Neural cell (in vitro differentiated cells): ENCODE measurements around the gene TMEM181. TPM values are rescaled to one million over a fixed set of nuclear protein-coding genes. Genes with fewer than 3 reads are reported as not detected.

Source experiments
- H2AFZ ChIP-seq: fragments of 200-600, 300-800 bp; sonication (generic), shearing (Covaris generic); 2 replicates; pipeline ENCODE4 v1.6.0; 2014; ENCODE audit warnings: low read depth, mild to moderate bottlenecking, antibody characterized with exemption, low read length, moderate library complexity
- H3F3A ChIP-seq: fragments of 200-600 bp; shearing (Covaris generic); 2 replicates; pipeline ENCODE4 v1.6.1; 2016; ENCODE audit warnings: mild to moderate bottlenecking, moderate library complexity, mixed read lengths, antibody characterized with exemption, low read length; ENCODE audit not compliant: insufficient read depth, poor library complexity, severe bottlenecking
- H3K27ac ChIP-seq: fragments of 200-600, 300-800 bp; sonication (generic), shearing (Covaris generic); 2 replicates; pipeline ENCODE4 v1.5.1; 2014; ENCODE audit warnings: mild to moderate bottlenecking, low read length, moderate library complexity
- H3K27me3 ChIP-seq: fragments of 300-800, 200-600 bp; sonication (generic), shearing (Covaris generic); 2 replicates; pipeline ENCODE4 v1.6.0; 2014; ENCODE audit warnings: mild to moderate bottlenecking, low read depth, low read length, moderate library complexity; ENCODE audit not compliant: insufficient read depth
- H3K36me3 ChIP-seq: fragments of 300-800, 200-600 bp; sonication (generic), shearing (Covaris generic); 2 replicates; pipeline ENCODE4 v1.5.1; 2014; ENCODE audit warnings: mild to moderate bottlenecking, antibody characterized with exemption, low read length, moderate library complexity; ENCODE audit not compliant: insufficient read depth
- H3K4me2 ChIP-seq: fragments of 300-800, 200-600 bp; sonication (generic), shearing (Covaris generic); 2 replicates; pipeline ENCODE4 v1.6.0; 2014; ENCODE audit warnings: mild to moderate bottlenecking, low read length
- H3K4me3 ChIP-seq: fragments of 300-800, 200-600 bp; sonication (generic), shearing (Covaris generic); 2 replicates; pipeline ENCODE4 v1.5.1; 2014; ENCODE audit warnings: mild to moderate bottlenecking, low read length, moderate library complexity
- H3K79me2 ChIP-seq: fragments of 200-600 bp; shearing (Covaris generic); replicated peaks from 2 replicates; pipeline ENCODE4 v1.6.0; 2014; ENCODE audit warnings: mild to moderate bottlenecking, low read length, moderate library complexity; ENCODE audit not compliant: insufficient read depth
- H3K9ac ChIP-seq: fragments of 300-800, 200-600 bp; sonication (generic), shearing (Covaris generic); 2 replicates; pipeline ENCODE4 v1.6.1; 2016; ENCODE audit warnings: mild to moderate bottlenecking, low read length, mixed read lengths
- H3K9me2 ChIP-seq: fragments of 200-600 bp; shearing (Covaris generic); 2 replicates; pipeline ENCODE4 v1.6.1; 2016; ENCODE audit warnings: mild to moderate bottlenecking, low read length, mixed read lengths; ENCODE audit not compliant: insufficient read depth
- H3K9me3 ChIP-seq: fragments of 200-600, 300-800 bp; sonication (generic), shearing (Covaris generic); 2 replicates; pipeline ENCODE4 v1.6.1; 2016; ENCODE audit warnings: mild to moderate bottlenecking, mixed run types, low read length, moderate library complexity, mixed read lengths
- H4K20me1 ChIP-seq: fragments of 200-600 bp; shearing (Covaris generic); 2 replicates; pipeline ENCODE4 v1.6.1; 2016; ENCODE audit warnings: mild to moderate bottlenecking, mixed run types; ENCODE audit not compliant: insufficient read depth
- EP300 ChIP-seq: fragments of 450-650 bp; conservative IDR thresholded peaks from 2 replicates; pipeline ENCODE4 v1.6.1; 2014; ENCODE audit warnings: antibody characterized with exemption, mild to moderate bottlenecking, moderate library complexity; ENCODE audit not compliant: poor library complexity, severe bottlenecking
- EZH2 ChIP-seq: fragments of 200-600, 300-800 bp; shearing (Covaris generic), sonication (generic); IDR thresholded peaks from 2 replicates; pipeline ENCODE4 v1.6.1; 2014; ENCODE audit warnings: antibody characterized with exemption, low read length, borderline replicate concordance, mild to moderate bottlenecking; ENCODE audit not compliant: insufficient read depth, poor library complexity, severe bottlenecking
- MXI1 ChIP-seq: fragments of 450-650 bp; conservative IDR thresholded peaks from 2 replicates; pipeline ENCODE4 v1.6.1; 2014; ENCODE audit warnings: antibody characterized with exemption, mild to moderate bottlenecking; ENCODE audit not compliant: poor library complexity, severe bottlenecking
- POLR2AphosphoS5 ChIP-seq: IDR thresholded peaks from 2 replicates; pipeline ENCODE4 v1.6.1; 2012
- RAD21 ChIP-seq: fragments of 450-650 bp; conservative IDR thresholded peaks from 2 replicates; pipeline ENCODE4 v1.6.1; 2014; ENCODE audit warnings: antibody characterized with exemption, mild to moderate bottlenecking, moderate library complexity
- REST ChIP-seq: IDR thresholded peaks from 2 replicates; pipeline ENCODE4 v1.6.1; 2012; ENCODE audit warnings: borderline replicate concordance
- SMC3 ChIP-seq: fragments of 450-650 bp; conservative IDR thresholded peaks from 2 replicates; pipeline ENCODE4 v1.6.1; 2014; ENCODE audit warnings: antibody characterized with exemption, mild to moderate bottlenecking, moderate library complexity; ENCODE audit not compliant: poor library complexity
- TAF1 ChIP-seq: IDR thresholded peaks from 2 replicates; pipeline ENCODE4 v1.6.1; 2012; ENCODE audit warnings: low read depth
- polyA plus RNA-seq: library from polyadenylated mRNA; depleted of rRNA; stranded (reverse); fragments of >200 nt; gene quantifications from 2 replicates; pipeline ENCODE4 v1.2.3, GENCODE V29; 2014
- TF ChIP-seq, protein P1 (sequence below): fragments of 450-650 bp; IDR thresholded peaks from 2 replicates; pipeline ENCODE4 v1.5.1; 2014; ENCODE audit warnings: antibody characterized with exemption, mild to moderate bottlenecking, moderate library complexity; ENCODE audit not compliant: poor library complexity, severe bottlenecking

Gene TMEM181
- polyA plus RNA-seq, 1 donor from 2014 or later: 47.6 TPM

GRCh38 chr6:158516098-158516497 lies 43.8 kb upstream of the TMEM181 start:
- Histone ChIP-seq H3K4me3 (no peak overlapping the region), H3K79me2 (no peaks in the 10 kb centered on the region), H3K4me2 (no peak overlapping the region), H2AFZ (no peak overlapping the region), H3K9me3 (no peaks in the 10 kb centered on the region), H3K27me3 (no peaks in the 10 kb centered on the region), H3K27ac (no peak overlapping the region), H3F3A (no peaks in the 10 kb centered on the region), H3K9ac (no peak overlapping the region), H4K20me1 (no peaks in the 10 kb centered on the region), H3K36me3 (no peaks in the 10 kb centered on the region), H3K9me2 (no peaks in the 10 kb centered on the region)
- TF ChIP-seq SMC3 (no peak), MXI1 (no peak), RAD21 (no peak), POLR2AphosphoS5 (no peak), TAF1 (no peak), EZH2 (no peak), REST (no peak), EP300 (no peak)
- TF ChIP-seq, protein P1, sequence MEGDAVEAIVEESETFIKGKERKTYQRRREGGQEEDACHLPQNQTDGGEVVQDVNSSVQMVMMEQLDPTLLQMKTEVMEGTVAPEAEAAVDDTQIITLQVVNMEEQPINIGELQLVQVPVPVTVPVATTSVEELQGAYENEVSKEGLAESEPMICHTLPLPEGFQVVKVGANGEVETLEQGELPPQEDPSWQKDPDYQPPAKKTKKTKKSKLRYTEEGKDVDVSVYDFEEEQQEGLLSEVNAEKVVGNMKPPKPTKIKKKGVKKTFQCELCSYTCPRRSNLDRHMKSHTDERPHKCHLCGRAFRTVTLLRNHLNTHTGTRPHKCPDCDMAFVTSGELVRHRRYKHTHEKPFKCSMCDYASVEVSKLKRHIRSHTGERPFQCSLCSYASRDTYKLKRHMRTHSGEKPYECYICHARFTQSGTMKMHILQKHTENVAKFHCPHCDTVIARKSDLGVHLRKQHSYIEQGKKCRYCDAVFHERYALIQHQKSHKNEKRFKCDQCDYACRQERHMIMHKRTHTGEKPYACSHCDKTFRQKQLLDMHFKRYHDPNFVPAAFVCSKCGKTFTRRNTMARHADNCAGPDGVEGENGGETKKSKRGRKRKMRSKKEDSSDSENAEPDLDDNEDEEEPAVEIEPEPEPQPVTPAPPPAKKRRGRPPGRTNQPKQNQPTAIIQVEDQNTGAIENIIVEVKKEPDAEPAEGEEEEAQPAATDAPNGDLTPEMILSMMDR: no peak

DNA sequence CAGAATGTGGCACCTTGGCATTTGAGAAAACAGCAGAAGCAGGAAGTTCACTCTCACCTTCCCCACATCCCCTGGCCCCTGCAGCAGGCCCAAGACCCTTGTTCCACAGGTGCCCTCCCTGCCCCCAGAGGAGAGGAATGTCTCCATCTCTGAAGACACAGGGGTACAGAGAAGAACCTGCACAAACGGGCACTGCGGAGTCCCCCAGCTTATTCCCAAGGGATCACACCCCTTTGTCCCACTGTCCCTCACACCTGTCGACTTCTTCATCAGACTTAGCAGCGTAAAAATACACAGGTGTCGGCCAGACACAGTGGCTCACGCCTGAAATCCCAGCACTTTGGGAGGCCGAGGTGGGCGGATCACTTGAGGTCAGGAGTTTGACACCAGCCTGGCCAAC lies 42.9 kb upstream of the TMEM181 start:
- H3K36me3 ChIP-seq: no peaks in the 10 kb centered on the region
- no peaks in the 10 kb centered on the region for H4K20me1 ChIP-seq
- no peak overlapping the region for H3K4me3 ChIP-seq
- H2AFZ ChIP-seq: no peak overlapping the region
- no peak overlapping the region for H3K27ac ChIP-seq
- no peak for TF ChIP-seq POLR2AphosphoS5
- no peak for TF ChIP-seq EZH2
- TF ChIP-seq, protein P1: no peak
- no peak for TF ChIP-seq TAF1
- TF ChIP-seq MXI1: no peak
- no peak for TF ChIP-seq SMC3
- TF ChIP-seq EP300: no peak
- no peak for TF ChIP-seq REST
- no peak for TF ChIP-seq RAD21
- H3K9ac ChIP-seq: no peak overlapping the region
- no peaks in the 10 kb centered on the region for H3F3A ChIP-seq
- no peak overlapping the region for H3K4me2 ChIP-seq
- no peaks in the 10 kb centered on the region for H3K9me3 ChIP-seq
- H3K79me2 ChIP-seq: no peaks in the 10 kb centered on the region
- no peaks in the 10 kb centered on the region for H3K27me3 ChIP-seq
- H3K9me2 ChIP-seq: no peaks in the 10 kb centered on the region
